H1 (cell line): ENCODE measurements around the gene RUNX1. TPM values are rescaled to one million over a fixed set of nuclear protein-coding genes. Genes with fewer than 3 reads are reported as not detected.

ENCODE experiments used
- CTCF ChIA-PET: fragments of 300-600 bp; sonication (Branson Sonifier 250); formaldehyde crosslinking; loops from one replicate; lab custom pipeline; 2021; ENCODE audit not compliant: partially characterized antibody; lab: Charles Lee
- POLR2A ChIA-PET: fragments of 300-600 bp; sonication (Branson Sonifier 250); formaldehyde crosslinking; loops from one replicate; lab custom pipeline; 2021; ENCODE audit warnings: inconsistent platforms; ENCODE audit not compliant: partially characterized antibody; lab: Charles Lee
- DNase-seq, 2 experiments: peaks; one replicate each; pipeline versions ENCODE4 v3.0.0 to v3.0.0-alpha.2; 2010 to 2022; ENCODE audit warnings: low spot score in 2 of 2, low read depth in 1 of 2, mixed read lengths in 1 of 2
- FAIRE-seq: peaks from 2 replicates; lab custom pipeline; 2011; peaks lifted over from hg19 to GRCh38; lab: Jason Lieb, UNC
- H2AFZ ChIP-seq: 2 replicates; pipeline ENCODE4 v1.8.1; 2012; ENCODE audit warnings: low read length, inconsistent platforms
- H2AK5ac ChIP-seq: 2 replicates; pipeline ENCODE4 v1.6.1; 2013; ENCODE audit warnings: low read depth, low read length
- H2BK120ac ChIP-seq: replicated peaks from 2 replicates; pipeline ENCODE3; 2013; ENCODE audit warnings: low read depth, low read length, inconsistent platforms
- H2BK12ac ChIP-seq: 2 replicates; pipeline ENCODE4 v1.6.1; 2013; ENCODE audit warnings: low read depth, low read length
- H2BK15ac ChIP-seq: 2 replicates; pipeline ENCODE4 v1.6.1; 2013; ENCODE audit warnings: low read length
- H2BK20ac ChIP-seq: 2 replicates; pipeline ENCODE4 v1.6.1; 2013; ENCODE audit warnings: low read length
- H2BK5ac ChIP-seq: 2 replicates; pipeline ENCODE4 v1.6.1; 2013; ENCODE audit warnings: low read depth, low read length
- H3K14ac ChIP-seq: 2 replicates; pipeline ENCODE4 v1.6.1; 2013; ENCODE audit warnings: inconsistent platforms; ENCODE audit not compliant: insufficient read length
- H3K18ac ChIP-seq: 2 replicates; pipeline ENCODE4 v1.6.1; 2013; ENCODE audit warnings: low read length; ENCODE audit errors: extremely low read depth
- H3K23ac ChIP-seq: 2 replicates; pipeline ENCODE4 v1.6.1; 2013; ENCODE audit warnings: inconsistent platforms; ENCODE audit not compliant: insufficient read length
- H3K23me2 ChIP-seq: 2 replicates; pipeline ENCODE4 v1.6.1; 2013; ENCODE audit warnings: low read depth, low read length
- H3K27ac ChIP-seq: 2 replicates; pipeline ENCODE4 v1.6.1; 2011; ENCODE audit warnings: low read depth, low read length, inconsistent platforms
- H3K27me3 ChIP-seq, 4 experiments: replicated peaks in 1 of 4; 1 replicate in 1 of 4; 2 replicates in 3 of 4; pipeline versions ENCODE4 v1.6.1 to v1.8.1; 2011 to 2013; ENCODE audit warnings: low read length in 3 of 4, mild to moderate bottlenecking in 3 of 4, inconsistent platforms in 2 of 4, mixed read lengths in 2 of 4, moderate library complexity in 1 of 4; ENCODE audit not compliant: control insufficient read depth in 3 of 4, insufficient read depth in 3 of 4; ENCODE audit errors: extremely low read depth in 1 of 4
- H3K36me3 ChIP-seq, 4 experiments: 2 replicates each; pipeline versions ENCODE4 v1.6.1 to v1.8.1; 2011 to 2013; ENCODE audit warnings: mild to moderate bottlenecking in 4 of 4, low read length in 3 of 4, moderate library complexity in 2 of 4, control low read depth in 1 of 4, inconsistent platforms in 1 of 4; ENCODE audit not compliant: insufficient read depth in 4 of 4, control insufficient read depth in 2 of 4
- H3K4ac ChIP-seq: replicated peaks from 2 replicates; pipeline ENCODE3; 2013; ENCODE audit warnings: low read length, low read depth, mixed read lengths, inconsistent platforms; ENCODE audit not compliant: insufficient read length
- H3K4me1 ChIP-seq, 4 experiments: replicated peaks in 1 of 4; 1 replicate in 1 of 4; 2 replicates in 3 of 4; pipeline versions ENCODE4 v1.6.1 to v1.8.1; 2011 to 2013; ENCODE audit warnings: low read length in 3 of 4, inconsistent platforms in 2 of 4, mixed read lengths in 1 of 4; ENCODE audit not compliant: insufficient read depth in 4 of 4, control insufficient read depth in 3 of 4
- H3K4me2 ChIP-seq, 2 experiments: 2 replicates each; pipeline versions ENCODE4 v1.6.1 to v1.8.1; 2011 to 2013; ENCODE audit warnings: low read depth in 2 of 2, low read length in 2 of 2, control low read depth in 1 of 2, inconsistent platforms in 1 of 2, mild to moderate bottlenecking in 1 of 2; ENCODE audit not compliant: insufficient read depth in 1 of 2
- H3K4me3 ChIP-seq, 4 experiments: fragments of 200-600, 300-600 bp in 1 of 4; sonication (generic), shearing (Covaris generic), sonication (Bioruptor Twin) in 1 of 4; 2 replicates each; pipeline versions ENCODE4 v1.5.1 to v1.8.1; 2011 to 2016; ENCODE audit warnings: low read length in 4 of 4, low read depth in 3 of 4, control low read depth in 2 of 4, inconsistent platforms in 2 of 4, mild to moderate bottlenecking in 2 of 4, mixed read lengths in 1 of 4, moderate library complexity in 1 of 4; ENCODE audit not compliant: insufficient read depth in 2 of 4; ENCODE audit errors: extremely low read depth in 1 of 4
- H3K56ac ChIP-seq: replicated peaks from 2 replicates; pipeline ENCODE3; 2013; ENCODE audit warnings: low read depth, mild to moderate bottlenecking, mixed read lengths, low read length, inconsistent platforms; ENCODE audit not compliant: insufficient read length
- H3K79me1 ChIP-seq: 2 replicates; pipeline ENCODE4 v1.6.1; 2013; ENCODE audit warnings: low read depth, low read length, control low read depth
- H3K79me2 ChIP-seq, 2 experiments: 2 replicates each; pipeline versions ENCODE4 v1.6.1 to v1.8.1; 2012 to 2013; ENCODE audit warnings: low read length in 2 of 2, mild to moderate bottlenecking in 2 of 2, inconsistent platforms in 1 of 2; ENCODE audit not compliant: insufficient read depth in 2 of 2, control insufficient read depth in 1 of 2
- H3K9ac ChIP-seq, 4 experiments: replicated peaks in 1 of 4; 1 replicate in 1 of 4; 2 replicates in 3 of 4; pipeline versions ENCODE4 v1.6.1 to v1.8.1; 2011 to 2013; ENCODE audit warnings: low read depth in 3 of 4, low read length in 3 of 4, control low read depth in 2 of 4, mild to moderate bottlenecking in 2 of 4, moderate library complexity in 2 of 4, inconsistent platforms in 1 of 4; ENCODE audit errors: extremely low read depth in 1 of 4
- H3K9me3 ChIP-seq, 2 experiments: 2 replicates each; pipeline versions ENCODE4 v1.6.1 to v1.8.1; 2012 to 2013; ENCODE audit warnings: mild to moderate bottlenecking in 2 of 2, moderate library complexity in 2 of 2, control low read depth in 1 of 2, inconsistent platforms in 1 of 2, low read depth in 1 of 2, low read length in 1 of 2, mixed read lengths in 1 of 2; ENCODE audit not compliant: insufficient read depth in 2 of 2
- H4K20me1 ChIP-seq, 2 experiments: replicated peaks in 1 of 2; 2 replicates each; pipeline versions ENCODE3 to v1.8.1; 2011 to 2013; ENCODE audit warnings: inconsistent platforms in 2 of 2, low read length in 2 of 2, mild to moderate bottlenecking in 1 of 2; ENCODE audit not compliant: insufficient read depth in 2 of 2, control insufficient read depth in 1 of 2
- H4K5ac ChIP-seq: 2 replicates; pipeline ENCODE4 v1.6.1; 2013; ENCODE audit warnings: low read length, low read depth, mixed read lengths, inconsistent platforms; ENCODE audit not compliant: insufficient read length
- H4K8ac ChIP-seq: 2 replicates; pipeline ENCODE4 v1.8.0; 2013; ENCODE audit warnings: mild to moderate bottlenecking, moderate library complexity, low read length, inconsistent platforms; ENCODE audit not compliant: insufficient read depth; ENCODE audit errors: extremely low read depth
- H4K91ac ChIP-seq: replicated peaks from 2 replicates; pipeline ENCODE3; 2013; ENCODE audit warnings: low read length, mixed read lengths, inconsistent platforms; ENCODE audit not compliant: insufficient read length
- CBX5 ChIP-seq: fragments of 300-800, 300-1000 bp; sonication (generic); IDR thresholded peaks from 2 replicates; pipeline ENCODE4 v1.7.1; 2016; ENCODE audit warnings: antibody characterized with exemption, low read length, low read depth
- SP1 ChIP-seq: IDR thresholded peaks from 2 replicates; pipeline ENCODE4 v1.6.1; 2011; ENCODE audit warnings: low read depth, low read length
- SP2 ChIP-seq: IDR thresholded peaks from 2 replicates; pipeline ENCODE4 v1.6.1; 2012; ENCODE audit warnings: mild to moderate bottlenecking, low read length, inconsistent platforms
- WGBS, 2 experiments: shearing (Covaris generic) in 1 of 2; methylation state at CpG; one replicate each; pipeline versions ENCODE4 v1.1.6 to v1.1.7; 2013 to 2015; ENCODE audit warnings: low lambda C conversion rate in 2 of 2, mixed read lengths in 2 of 2, inconsistent platforms in 1 of 2, low coverage in 1 of 2, missing lambda C conversion rate in 1 of 2; ENCODE audit not compliant: insufficient replicate concordance in 2 of 2, insufficient coverage in 1 of 2, insufficient read length in 1 of 2; ENCODE audit errors: extremely low coverage in 1 of 2, missing lambda C conversion rate in 1 of 2; 5-methylcytosine and 5-hydroxymethylcytosine counted together
- polyA plus RNA-seq, 7 experiments: library from polyadenylated mRNA; depleted of rRNA in 3 of 7; stranded (reverse) in 5 of 7; unstranded in 2 of 7; fragments of >200 nt in 5 of 7; fragments of 200-250 nt in 2 of 7; gene quantifications; 1 replicate in 5 of 7; 2 replicates in 1 of 7; 4 replicates in 1 of 7; pipeline versions ENCODE4 v1.2.1 to v1.2.3, GENCODE V29; 2011 to 2013; ENCODE audit warnings: missing spikeins in 2 of 7, mixed read lengths in 2 of 7
- total RNA-seq: library from RNA; stranded (reverse); fragmentation: NEBNext Ultra II Directional; extraction: Animal tissue kit (Norgen Biotek cat#: 25700); gene quantifications from 2 replicates; pipeline ENCODE4 v1.2.1, GENCODE V29; 2021

Gene RUNX1
- total and polyA plus RNA-seq, 2 of the 8 experiments (the other 6 are each of a cell fraction or from before 2014, with no cell fraction given): 0.20 to 0.60 TPM

GRCh38 chr21:35005077-35005476, 44.0 kb downstream of the RUNX1 start:
- no peak overlapping the region for H3K4me3 ChIP-seq
- H3K9ac ChIP-seq: no peak overlapping the region
- no peaks in the 10 kb centered on the region for H3K4me1 ChIP-seq
- H3K23me2 ChIP-seq: no peaks in the 10 kb centered on the region
- H2BK12ac ChIP-seq: no peak overlapping the region
- no peaks in the 10 kb centered on the region for H4K20me1 ChIP-seq
- no peak overlapping the region for H3K14ac ChIP-seq
- no peak overlapping the region for H3K27ac ChIP-seq
- DNase-seq (no peak), FAIRE-seq (no peak)
- no peak overlapping the region for H3K4me2 ChIP-seq
- no peak overlapping the region for H2AK5ac ChIP-seq
- no peak overlapping the region for H4K8ac ChIP-seq
- H2BK5ac ChIP-seq: no peak overlapping the region
- no peaks in the 10 kb centered on the region for H3K9me3 ChIP-seq
- H4K91ac ChIP-seq: no peak overlapping the region
- WGBS, 2 experiments: 86% methylated on average over 2 of the region's 2 CpGs; no CpG with 5 or more reads in 1 of the 2 experiments
- H3K56ac ChIP-seq: no peak overlapping the region
- no peaks in the 10 kb centered on the region for H3K79me1 ChIP-seq
- H2BK120ac ChIP-seq: no peak overlapping the region
- H2BK20ac ChIP-seq: no peak overlapping the region
- no peak overlapping the region for H3K18ac ChIP-seq
- no peak overlapping the region for H3K23ac ChIP-seq
- H2AFZ ChIP-seq: no peak overlapping the region
- ChIA-PET POLR2A (no interaction called here), CTCF (interaction anchor here (0.6 to 1.8 kb wide), 5 partner anchors 14 to 427 kb away, joined by 3 to 6 read pairs (median 4); no protein-coding TSS in a partner anchor)
- no peak overlapping the region for H3K4ac ChIP-seq
- H3K36me3 ChIP-seq: no peaks in the 10 kb centered on the region
- H3K79me2 ChIP-seq: no peaks in the 10 kb centered on the region
- H4K5ac ChIP-seq: no peak overlapping the region
- H3K27me3 ChIP-seq: no peaks in the 10 kb centered on the region
- no peak overlapping the region for H2BK15ac ChIP-seq
- TF ChIP-seq SP2 (no peak), CBX5 (no peak), SP1 (no peak)
